GM12872 (cell line): Measurements from ENCODE around the gene FGFR2.

Source experiments
- CTCF ChIP-seq: IDR thresholded peaks from 3 replicates; pipeline ENCODE4 v1.5.1; 2011; ENCODE audit warnings: low read depth, mild to moderate bottlenecking, low read length, moderate library complexity; ENCODE audit not compliant: insufficient read depth

The FGFR2 gene

GRCh38 chr10:121609426-121610380, 11.5 kb upstream of the FGFR2 start:
- no peak for TF ChIP-seq CTCF

- TF ChIP-seq CTCF, result peak; percentile 74
Measured at GRCh38 chr10:121608469-121609190, 10.4 kb upstream of the FGFR2 start.

- no peak for TF ChIP-seq CTCF
Measured at GRCh38 chr10:121607310-121608055, 9.2 kb upstream of the FGFR2 start.

- no peak for TF ChIP-seq CTCF
Measured at GRCh38 chr10:121605708-121606107, 7.5 kb upstream of the FGFR2 start.

GRCh38 chr10:121601458-121601857, 3.2 kb upstream of the FGFR2 start:
- TF ChIP-seq CTCF, result no peak

GRCh38 chr10:121600611-121601010, 2.4 kb upstream of the FGFR2 start:
- no peak for TF ChIP-seq CTCF

- TF ChIP-seq CTCF, result no peak
Measured at GRCh38 chr10:121599947-121600346, 1.7 kb upstream of the FGFR2 start.
